B cell (primary cell): ENCODE results near the gene AICDA. TPM values are rescaled to one million over a fixed set of nuclear protein-coding genes. Genes with fewer than 3 reads are reported as not detected.

Source experiments
- ATAC-seq: fragments of 200-7000 bp; cut with Tn5 transposase; one replicate; pipeline ENCODE4 v1.10.0; 2021; ENCODE audit warnings: low read depth, mild to moderate bottlenecking, moderate number of reproducible peaks, moderate library complexity
- CTCF ChIA-PET: fragments of 350-600 bp; sonication (Branson Sonifier 250); formaldehyde crosslinking; loops from one replicate; lab custom pipeline; 2021; ENCODE audit warnings: antibody characterized with exemption, inconsistent platforms; lab: Charles Lee
- POLR2A ChIA-PET: fragments of 350-600 bp; sonication (Branson Sonifier 250); formaldehyde crosslinking; loops from one replicate; lab custom pipeline; 2021; ENCODE audit warnings: antibody characterized with exemption; lab: Charles Lee
- DNase-seq: peaks from one replicate; pipeline ENCODE4 v3.0.0; 2013
- H2AFZ ChIP-seq: 2 replicates; pipeline ENCODE4 v1.6.1; 2012; ENCODE audit warnings: mild to moderate bottlenecking, low read depth, low read length; ENCODE audit not compliant: insufficient read depth, poor library complexity, severe bottlenecking
- H3K27ac ChIP-seq, 2 donors: 1 replicate in 1 of 2; 2 replicates in 1 of 2; pipeline ENCODE4 v1.5.1; 2012 to 2013; ENCODE audit warnings: low read length in 2 of 2, mild to moderate bottlenecking in 2 of 2, moderate library complexity in 1 of 2
- H3K27me3 ChIP-seq, 4 experiments: fragments of 200-600 bp in 1 of 4; sonication (generic) in 1 of 4; replicated peaks in 1 of 4; 1 replicate in 2 of 4; 2 replicates in 2 of 4; pipeline versions ENCODE4 v1.6.1 to v1.7.0; 2013 to 2016; ENCODE audit warnings: low read length in 3 of 4, mild to moderate bottlenecking in 2 of 4, mixed read lengths in 1 of 4, moderate library complexity in 1 of 4; ENCODE audit not compliant: insufficient read depth in 4 of 4, control insufficient read depth in 3 of 4; ENCODE audit errors: control extremely low read depth in 1 of 4
- H3K36me3 ChIP-seq, 2 experiments: replicated peaks in 1 of 2; 1 replicate in 1 of 2; 2 replicates in 1 of 2; pipeline versions ENCODE4 v1.6.1 to v1.7.1; 2013; ENCODE audit warnings: low read length in 1 of 2; ENCODE audit not compliant: insufficient read depth in 2 of 2, control insufficient read depth in 1 of 2; ENCODE audit errors: control extremely low read depth in 1 of 2, extremely low read depth in 1 of 2
- H3K4me1 ChIP-seq, 2 donors: fragments of 200-600 bp in 1 of 2; sonication (generic) in 1 of 2; 1 replicate in 1 of 2; 2 replicates in 1 of 2; pipeline versions ENCODE4 v1.5.1 to v1.6.1; 2013 to 2017; ENCODE audit warnings: low read length in 2 of 2; ENCODE audit not compliant: control insufficient read depth in 2 of 2, insufficient read depth in 2 of 2
- H3K4me2 ChIP-seq: replicated peaks from 2 replicates; pipeline ENCODE3; 2012; ENCODE audit warnings: mild to moderate bottlenecking, low read depth, low read length; ENCODE audit not compliant: poor library complexity, severe bottlenecking
- H3K4me3 ChIP-seq, 5 experiments: fragments of 200-600 bp in 1 of 5; sonication (generic) in 1 of 5; 1 replicate in 3 of 5; 2 replicates in 2 of 5; pipeline versions ENCODE4 v1.5.1 to v1.7.0; 2011 to 2016; ENCODE audit warnings: low read length in 4 of 5, mild to moderate bottlenecking in 4 of 5, low read depth in 2 of 5, control low read depth in 1 of 5, moderate library complexity in 1 of 5; ENCODE audit not compliant: insufficient read depth in 1 of 5; ENCODE audit errors: control extremely low read depth in 1 of 5, extremely low read depth in 1 of 5
- H3K79me2 ChIP-seq: fragments of 200-600 bp; sonication (generic); one replicate; pipeline ENCODE4 v1.6.0; 2016; ENCODE audit warnings: low read length; ENCODE audit not compliant: control insufficient read depth, insufficient read depth
- H3K9ac ChIP-seq: fragments of 200-600 bp; sonication (generic); 2 replicates; pipeline ENCODE4 v1.6.1; 2017; ENCODE audit warnings: mild to moderate bottlenecking, low read length, moderate library complexity
- H3K9me3 ChIP-seq, 3 donors: one replicate each; pipeline versions ENCODE4 v1.6.1 to v1.7.1; 2013; ENCODE audit warnings: low read length in 2 of 3; ENCODE audit not compliant: control insufficient read depth in 2 of 3, insufficient read depth in 1 of 3; ENCODE audit errors: control extremely low read depth in 1 of 3
- H4K20me1 ChIP-seq: 2 replicates; pipeline ENCODE4 v1.6.0; 2012; ENCODE audit warnings: mild to moderate bottlenecking, low read length; ENCODE audit not compliant: insufficient read depth, control insufficient read depth, poor library complexity, severe bottlenecking
- H3K27ac Mint-ChIP-seq: one replicate; pipeline ENCODE4 v1.8.0; 2021; ENCODE audit warnings: mixed read lengths
- H3K27me3 Mint-ChIP-seq: one replicate; pipeline ENCODE4 v1.8.0; 2021; ENCODE audit warnings: mixed read lengths
- H3K4me1 Mint-ChIP-seq: one replicate; pipeline ENCODE4 v1.8.0; 2021; ENCODE audit warnings: mixed read lengths
- H3K4me3 Mint-ChIP-seq: one replicate; pipeline ENCODE4 v1.8.0; 2021; ENCODE audit warnings: mixed read lengths
- H3K9me3 Mint-ChIP-seq: one replicate; pipeline ENCODE4 v1.8.0; 2022; ENCODE audit warnings: mixed read lengths; ENCODE audit not compliant: insufficient read depth
- CTCF ChIP-seq: fragments of 200-600 bp; IDR thresholded peaks from one replicate; pipeline ENCODE4 v1.8.0; 2022; ENCODE audit warnings: antibody characterized with exemption, mild to moderate bottlenecking
- EZH2 ChIP-seq: IDR thresholded peaks from 2 replicates; pipeline ENCODE4 v1.6.1; 2012; ENCODE audit warnings: borderline replicate concordance, low read depth, mild to moderate bottlenecking, moderate library complexity, low read length; ENCODE audit not compliant: insufficient read depth, poor library complexity, severe bottlenecking
- WGBS: methylation state at CpG from one replicate; pipeline ENCODE4 v1.1.5; 2013; ENCODE audit warnings: missing lambda C conversion rate; ENCODE audit not compliant: insufficient coverage; 5-methylcytosine and 5-hydroxymethylcytosine counted together
- intact Hi-C: fragments of 100-400 bp; cut with micrococcal nuclease; formaldehyde crosslinking; loops from one replicate; pipeline ENCODE4 v1.10.0; 2022
- polyA plus RNA-seq: library from polyadenylated mRNA; depleted of rRNA; stranded (reverse); fragments of >200 nt; gene quantifications from 2 replicates; pipeline ENCODE4 v1.2.3, GENCODE V29; 2012
- total RNA-seq, 2 donors: library from RNA; stranded (reverse); fragments of 120-200 nt in 1 of 2; gene quantifications; 1 replicate in 1 of 2; 2 replicates in 1 of 2; pipeline versions ENCODE4 v1.2.3 to v1.2.4, GENCODE V29; 2013 to 2022

The AICDA gene
- total and polyA plus RNA-seq, 2 donors (not counting 1 experiment from before 2014, with no cell fraction given), result 0.94 to 1.0 TPM

DNA sequence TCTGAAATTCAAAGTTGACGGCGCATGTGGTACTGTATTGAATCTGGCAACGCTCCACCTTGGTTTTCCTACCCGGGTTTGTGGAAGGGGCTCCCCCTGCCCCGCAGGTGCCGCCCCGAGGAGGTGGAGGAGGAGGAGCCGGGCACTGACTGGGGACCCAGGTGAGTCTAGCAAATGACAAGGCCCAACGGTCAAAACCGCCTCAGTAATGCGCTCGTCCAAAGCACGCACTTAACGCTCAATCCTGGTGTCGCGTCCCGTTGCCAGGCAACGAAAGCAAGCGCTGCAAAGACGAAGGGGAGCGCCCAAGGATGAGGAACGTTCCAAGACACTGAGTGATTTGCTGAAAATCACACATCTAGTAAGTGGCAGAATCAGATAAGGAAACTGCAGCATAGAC lies 48.0 kb downstream of the AICDA start:
- Mint-ChIP-seq H3K4me1 (no peaks in the 10 kb centered on the region), H3K4me3 (no peak overlapping the region), H3K27ac (no peak overlapping the region), H3K9me3 (peaks cover 7% of the 10 kb centered on the region), H3K27me3 (peaks cover 12% of the 10 kb centered on the region)
- no peak overlapping the region for H3K27ac ChIP-seq
- no peaks in the 10 kb centered on the region for H3K27me3 ChIP-seq
- H3K36me3 ChIP-seq, result no peaks in the 10 kb centered on the region
- no peak for ATAC-seq
- H3K9ac ChIP-seq, result no peak overlapping the region
- no peak overlapping the region for H2AFZ ChIP-seq
- H3K4me2 ChIP-seq, result no peak overlapping the region
- H3K79me2 ChIP-seq, result no peaks in the 10 kb centered on the region
- H3K4me3 ChIP-seq, result no peak overlapping the region
- ChIA-PET CTCF (no interaction called here), POLR2A (no interaction called here)
- peaks cover 1 to 23% (median 10%) of the 10 kb centered on the region in 3 donors for H3K9me3 ChIP-seq
- H3K4me1 ChIP-seq, result no peaks in the 10 kb centered on the region
- TF ChIP-seq CTCF, result no peak
- no peak for TF ChIP-seq EZH2
- H4K20me1 ChIP-seq, result no peaks in the 10 kb centered on the region
- 92% methylated on average over 22 of the region's 22 CpGs for WGBS
- intact Hi-C loops, result no loop called here
- no peak for DNase-seq

DNA sequence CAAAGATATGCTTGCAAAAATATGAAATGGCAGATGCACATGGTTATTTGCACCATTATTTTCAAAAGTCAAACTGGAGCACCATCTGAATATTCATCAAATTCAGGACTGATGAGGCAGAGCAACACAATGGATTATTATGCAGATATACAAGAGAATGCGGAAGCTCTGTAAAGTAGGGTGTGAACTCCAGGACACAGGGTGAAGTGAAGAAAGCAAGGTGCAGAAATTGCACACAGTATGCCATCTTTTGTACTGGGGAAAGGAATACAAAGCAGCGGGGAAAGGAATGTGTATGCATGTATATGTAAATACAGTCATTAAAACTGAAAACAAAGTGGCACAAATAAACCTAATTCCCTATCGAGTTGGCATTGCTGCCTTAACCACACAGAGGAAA lies 49.3 kb downstream of the AICDA start:
- H3K27me3 ChIP-seq, result no peaks in the 10 kb centered on the region
- no peak overlapping the region for H3K27ac Mint-ChIP-seq

More for the DNA sequence above, 49.3 kb downstream of the AICDA start:
- TF ChIP-seq EZH2, result no peak
- TF ChIP-seq CTCF, result no peak
- no peak overlapping the region for H2AFZ ChIP-seq
- H3K4me3 ChIP-seq, result no peak overlapping the region
- no peak for ATAC-seq
- H3K9ac ChIP-seq, result no peak overlapping the region
- no peaks in the 10 kb centered on the region for H4K20me1 ChIP-seq
- Mint-ChIP-seq H3K27me3 (peaks cover 12% of the 10 kb centered on the region), H3K4me3 (no peak overlapping the region), H3K4me1 (no peaks in the 10 kb centered on the region), H3K9me3 (peaks cover 7% of the 10 kb centered on the region)
- intact Hi-C loops, result no loop called here
- H3K9me3 ChIP-seq, result peaks cover 1 to 21% (median 10%) of the 10 kb centered on the region in 3 donors
- POLR2A ChIA-PET, result no interaction called here
- no peak for DNase-seq
- H3K4me2 ChIP-seq, result no peak overlapping the region
- H3K36me3 ChIP-seq, result no peaks in the 10 kb centered on the region
- no peaks in the 10 kb centered on the region for H3K79me2 ChIP-seq
- CTCF ChIA-PET, result no interaction called here
- H3K27ac ChIP-seq, result no peak overlapping the region
- no peaks in the 10 kb centered on the region for H3K4me1 ChIP-seq
- WGBS, result 100% methylated on average over 1 of the region's 3 CpGs
